H9 (cell line): ENCODE data around the gene DNAJC18. TPM values are rescaled to one million over a fixed set of nuclear protein-coding genes. Genes with fewer than 3 reads are reported as not detected.

Source experiments
- DNase-seq: peaks from one replicate; pipeline ENCODE4 v3.0.0-alpha.2; 2017
- H2AFZ ChIP-seq: one replicate; pipeline ENCODE4 v1.6.1; 2013; ENCODE audit warnings: mild to moderate bottlenecking, low read length, control low read depth, moderate library complexity
- H2AK5ac ChIP-seq: 2 replicates; pipeline ENCODE4 v1.6.1; 2013; ENCODE audit warnings: low read length, control low read depth, mixed read lengths; ENCODE audit not compliant: insufficient read length
- H2BK120ac ChIP-seq: one replicate; pipeline ENCODE4 v1.6.1; 2013; ENCODE audit warnings: low read depth, mild to moderate bottlenecking, low read length, control low read depth, inconsistent platforms; ENCODE audit not compliant: poor library complexity, severe bottlenecking
- H2BK12ac ChIP-seq: 2 replicates; pipeline ENCODE4 v1.6.1; 2013; ENCODE audit warnings: low read length, control low read depth, mixed read lengths, low read depth; ENCODE audit not compliant: insufficient read length
- H2BK15ac ChIP-seq: 2 replicates; pipeline ENCODE4 v1.6.1; 2013; ENCODE audit warnings: low read depth, low read length, control low read depth
- H2BK20ac ChIP-seq: one replicate; pipeline ENCODE4 v1.6.1; 2013; ENCODE audit warnings: low read depth, mild to moderate bottlenecking, low read length, control low read depth, inconsistent platforms; ENCODE audit not compliant: poor library complexity, severe bottlenecking
- H2BK5ac ChIP-seq: 2 replicates; pipeline ENCODE4 v1.6.1; 2013; ENCODE audit warnings: low read length, control low read depth, mixed read lengths; ENCODE audit not compliant: insufficient read length
- H3K14ac ChIP-seq: 2 replicates; pipeline ENCODE4 v1.6.1; 2013; ENCODE audit warnings: low read length, control low read depth; ENCODE audit not compliant: insufficient read depth
- H3K18ac ChIP-seq: 2 replicates; pipeline ENCODE4 v1.6.1; 2013; ENCODE audit warnings: low read depth, mild to moderate bottlenecking, mixed read lengths, low read length, control low read depth; ENCODE audit not compliant: insufficient read length
- H3K23ac ChIP-seq: 2 replicates; pipeline ENCODE4 v1.6.1; 2013; ENCODE audit warnings: low read length, control low read depth, mixed read lengths, low read depth; ENCODE audit not compliant: insufficient read length
- H3K23me2 ChIP-seq: 2 replicates; pipeline ENCODE4 v1.6.1; 2013; ENCODE audit warnings: low read depth, mild to moderate bottlenecking, mixed read lengths, low read length, control low read depth; ENCODE audit not compliant: insufficient read length, poor library complexity, severe bottlenecking
- H3K27ac ChIP-seq: 2 replicates; pipeline ENCODE4 v1.5.1; 2013; ENCODE audit warnings: low read length, control low read depth, mixed read lengths, low read depth; ENCODE audit not compliant: insufficient read length
- H3K27me3 ChIP-seq: 2 replicates; pipeline ENCODE4 v1.6.1; 2013; ENCODE audit warnings: low read length, control low read depth, inconsistent platforms; ENCODE audit not compliant: insufficient read depth
- H3K4ac ChIP-seq: 2 replicates; pipeline ENCODE4 v1.6.1; 2013; ENCODE audit warnings: low read depth, mild to moderate bottlenecking, control low read depth, inconsistent platforms, low read length, moderate library complexity
- H3K4me1 ChIP-seq: 2 replicates; pipeline ENCODE4 v1.6.1; 2013; ENCODE audit warnings: low read length, control low read depth, inconsistent platforms; ENCODE audit not compliant: insufficient read depth
- H3K4me2 ChIP-seq: 2 replicates; pipeline ENCODE4 v1.6.1; 2013; ENCODE audit warnings: low read length, control low read depth, mixed read lengths; ENCODE audit not compliant: insufficient read length, insufficient read depth
- H3K56ac ChIP-seq: 2 replicates; pipeline ENCODE4 v1.6.1; 2013; ENCODE audit warnings: low read depth, mild to moderate bottlenecking, mixed read lengths, low read length, control low read depth; ENCODE audit not compliant: insufficient read length
- H3K79me1 ChIP-seq: 2 replicates; pipeline ENCODE4 v1.6.1; 2013; ENCODE audit warnings: low read depth, mild to moderate bottlenecking, moderate library complexity, low read length, control low read depth, inconsistent platforms; ENCODE audit not compliant: insufficient read depth, poor library complexity, severe bottlenecking
- H3K79me2 ChIP-seq: 2 replicates; pipeline ENCODE4 v1.6.1; 2013; ENCODE audit warnings: low read length, control low read depth, inconsistent platforms; ENCODE audit not compliant: insufficient read depth
- H3K9ac ChIP-seq: 2 replicates; pipeline ENCODE4 v1.6.1; 2013; ENCODE audit warnings: low read length, control low read depth, mixed read lengths; ENCODE audit not compliant: insufficient read length; ENCODE audit errors: extremely low read depth
- H3K9me3 ChIP-seq: one replicate; pipeline ENCODE4 v1.6.1; 2013; ENCODE audit warnings: low read depth, low read length, inconsistent platforms; ENCODE audit not compliant: control insufficient read depth
- H3T11ph ChIP-seq: one replicate; pipeline ENCODE4 v1.6.1; 2013; ENCODE audit warnings: mild to moderate bottlenecking, low read length, control low read depth, inconsistent platforms
- H4K20me1 ChIP-seq: one replicate; pipeline ENCODE4 v1.6.1; 2013; ENCODE audit not compliant: control insufficient read depth, insufficient read length, insufficient read depth
- H4K5ac ChIP-seq: 2 replicates; pipeline ENCODE4 v1.6.1; 2013; ENCODE audit warnings: low read depth, mild to moderate bottlenecking, mixed read lengths, low read length, control low read depth; ENCODE audit not compliant: insufficient read length
- H4K8ac ChIP-seq: replicated peaks from 2 replicates; pipeline ENCODE4 v1.6.1; 2013; ENCODE audit warnings: low read length, control low read depth, mixed read lengths, low read depth; ENCODE audit not compliant: insufficient read length
- H4K91ac ChIP-seq: 2 replicates; pipeline ENCODE4 v1.6.1; 2013; ENCODE audit warnings: low read depth, mild to moderate bottlenecking, moderate library complexity, mixed read lengths, low read length, control low read depth; ENCODE audit not compliant: insufficient read length
- H3K27ac Mint-ChIP-seq, 3 experiments: 2 replicates in 2 of 3; 3 replicates in 1 of 3; pipeline ENCODE4 v1.8.0; 2020 to 2021; ENCODE audit warnings: mixed read lengths in 3 of 3, mild to moderate bottlenecking in 1 of 3, moderate library complexity in 1 of 3
- H3K27me3 Mint-ChIP-seq: 2 replicates; pipeline ENCODE4 v1.8.0; 2021; ENCODE audit warnings: low read depth, mild to moderate bottlenecking, moderate library complexity, mixed read lengths
- H3K36me3 Mint-ChIP-seq, 3 experiments: 2 replicates in 2 of 3; 3 replicates in 1 of 3; pipeline ENCODE4 v1.8.0; 2020 to 2021; ENCODE audit warnings: low read depth in 3 of 3, mixed read lengths in 3 of 3; ENCODE audit not compliant: insufficient read depth in 1 of 3
- H3K4me1 Mint-ChIP-seq, 2 experiments: 2 replicates each; pipeline ENCODE4 v1.8.0; 2020; ENCODE audit warnings: mixed read lengths in 2 of 2
- H3K4me3 Mint-ChIP-seq, 2 experiments: 2 replicates in 1 of 2; 3 replicates in 1 of 2; pipeline ENCODE4 v1.8.0; 2020 to 2021; ENCODE audit warnings: mild to moderate bottlenecking in 2 of 2, mixed read lengths in 2 of 2, moderate library complexity in 1 of 2
- H3K9me3 Mint-ChIP-seq, 2 experiments: 2 replicates in 1 of 2; 3 replicates in 1 of 2; pipeline ENCODE4 v1.8.0; 2020; ENCODE audit warnings: mild to moderate bottlenecking in 2 of 2, mixed read lengths in 2 of 2, moderate library complexity in 1 of 2
- WGBS: extraction: QIAGEN DNeasy Blood & Tissue Kit; methylation state at CpG from one replicate; pipeline ENCODE4 v1.1.7; 2013; ENCODE audit warnings: missing lambda C conversion rate, low lambda C conversion rate, mixed read lengths; ENCODE audit not compliant: insufficient read length; ENCODE audit errors: extremely low coverage; 5-methylcytosine and 5-hydroxymethylcytosine counted together
- total RNA-seq: library from RNA; stranded (reverse); gene quantifications from 2 replicates; pipeline ENCODE4 v1.2.1, GENCODE V29; 2021
- TF ChIP-seq, protein P1 (sequence below): fragments of 200-600 bp; sonication (generic); conservative IDR thresholded peaks from 3 replicates; pipeline ENCODE4 v1.8.0; 2021; ENCODE audit warnings: antibody characterized with exemption, mild to moderate bottlenecking

DNAJC18 gene
- total RNA-seq, 1 experiment from 2014 or later = 26.5 TPM

DNA sequence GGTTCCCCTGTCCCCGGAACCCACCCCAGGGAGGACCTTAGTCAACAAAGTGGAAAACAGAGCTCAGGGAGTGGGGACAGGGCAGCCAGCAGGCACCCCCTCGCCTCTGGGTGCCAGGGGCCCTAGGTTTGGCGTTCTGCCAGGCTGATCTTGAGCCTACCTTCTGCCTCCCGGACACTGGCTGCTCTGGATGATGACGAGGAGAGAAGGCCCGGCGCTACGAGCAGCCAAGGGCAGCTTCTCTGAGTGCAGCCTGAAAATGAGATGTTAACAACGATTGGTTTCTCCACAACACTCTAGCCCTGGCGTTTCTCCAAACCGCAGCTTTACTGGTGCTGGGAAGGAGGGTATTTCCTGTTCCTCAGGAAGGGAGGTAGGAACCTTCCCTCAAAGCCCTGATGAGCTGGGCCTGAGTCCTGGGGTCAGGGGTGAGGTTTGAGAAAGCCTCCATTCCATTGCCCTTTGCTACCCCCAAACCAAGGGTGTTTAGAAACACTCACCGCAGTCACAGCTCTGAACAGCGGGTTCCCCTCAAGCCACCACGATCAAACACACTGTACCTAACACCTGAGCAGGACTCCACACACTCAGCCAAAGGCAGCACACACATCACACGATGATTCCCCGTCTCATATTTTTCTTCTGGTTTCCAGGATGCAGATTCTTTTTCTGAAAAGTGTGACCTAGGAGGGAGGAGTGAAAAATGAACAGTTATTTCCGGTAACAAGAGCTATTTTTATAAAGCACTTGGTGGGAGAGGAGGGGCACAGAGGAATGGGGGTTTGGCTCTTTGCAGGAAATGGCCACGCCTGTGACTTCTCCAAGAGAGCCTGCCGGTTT lies 42.9 kb upstream of the DNAJC18 start, which contains the start of gene STING1:
TSS of gene STING1 (minus strand) at position 709 of the 840 bp plus-strand sequence. CDS start 1,054 bp downstream, outside the sequence.
- no peak within 1 kb of the TSS for H3K4me3 Mint-ChIP-seq
- H3K4me2 ChIP-seq = no peak within 1 kb of the TSS
- no peak within 1 kb of the TSS for H2BK20ac ChIP-seq
- H4K91ac ChIP-seq = no peak within 1 kb of the TSS
- no peak within 1 kb of the TSS for H2BK15ac ChIP-seq
- no peak for DNase-seq
- H3K9ac ChIP-seq = no peak within 1 kb of the TSS
- H3K23ac ChIP-seq = no peak within 1 kb of the TSS
- no peak within 1 kb of the TSS for H2BK120ac ChIP-seq
- no peak within 1 kb of the TSS for H2BK12ac ChIP-seq
- no peak within 1 kb of the TSS for H3T11ph ChIP-seq
- no peaks in the 10 kb centered on the region for H3K23me2 ChIP-seq
- H3K27me3 Mint-ChIP-seq = peaks cover 2% of the 10 kb centered on the region; the same call in 1 of the 2 replicates
- no peak within 1 kb of the TSS for H2AK5ac ChIP-seq
- H2BK5ac ChIP-seq = no peak within 1 kb of the TSS
- H4K8ac ChIP-seq = no peak within 1 kb of the TSS
- peak within 1 kb of the TSS in 2 of 3 experiments; percentile 26 to 70; a peak in 5 of 7 replicates for H3K27ac Mint-ChIP-seq
- H3K4me1 Mint-ChIP-seq = peaks cover 14 to 36% of the 10 kb centered on the region in 2 experiments
- no peaks in the 10 kb centered on the region for H3K9me3 ChIP-seq
- H3K14ac ChIP-seq = no peak within 1 kb of the TSS
- no peaks in the 10 kb centered on the region for H3K36me3 Mint-ChIP-seq
- H3K27me3 ChIP-seq = no peaks in the 10 kb centered on the region
- no peak within 1 kb of the TSS for H2AFZ ChIP-seq
- no peak within 1 kb of the TSS for H3K4ac ChIP-seq
- H3K79me1 ChIP-seq = no peaks in the 10 kb centered on the region
- no peaks in the 10 kb centered on the region; the same call in 1 of the 2 replicates for H3K4me1 ChIP-seq
- no peak within 1 kb of the TSS for H3K18ac ChIP-seq
- no peak within 1 kb of the TSS for H3K56ac ChIP-seq
- H3K79me2 ChIP-seq = no peaks in the 10 kb centered on the region
- TF ChIP-seq, protein P1, sequence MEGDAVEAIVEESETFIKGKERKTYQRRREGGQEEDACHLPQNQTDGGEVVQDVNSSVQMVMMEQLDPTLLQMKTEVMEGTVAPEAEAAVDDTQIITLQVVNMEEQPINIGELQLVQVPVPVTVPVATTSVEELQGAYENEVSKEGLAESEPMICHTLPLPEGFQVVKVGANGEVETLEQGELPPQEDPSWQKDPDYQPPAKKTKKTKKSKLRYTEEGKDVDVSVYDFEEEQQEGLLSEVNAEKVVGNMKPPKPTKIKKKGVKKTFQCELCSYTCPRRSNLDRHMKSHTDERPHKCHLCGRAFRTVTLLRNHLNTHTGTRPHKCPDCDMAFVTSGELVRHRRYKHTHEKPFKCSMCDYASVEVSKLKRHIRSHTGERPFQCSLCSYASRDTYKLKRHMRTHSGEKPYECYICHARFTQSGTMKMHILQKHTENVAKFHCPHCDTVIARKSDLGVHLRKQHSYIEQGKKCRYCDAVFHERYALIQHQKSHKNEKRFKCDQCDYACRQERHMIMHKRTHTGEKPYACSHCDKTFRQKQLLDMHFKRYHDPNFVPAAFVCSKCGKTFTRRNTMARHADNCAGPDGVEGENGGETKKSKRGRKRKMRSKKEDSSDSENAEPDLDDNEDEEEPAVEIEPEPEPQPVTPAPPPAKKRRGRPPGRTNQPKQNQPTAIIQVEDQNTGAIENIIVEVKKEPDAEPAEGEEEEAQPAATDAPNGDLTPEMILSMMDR = no peak
- H3K9me3 Mint-ChIP-seq = no peaks in the 10 kb centered on the region
- no peak within 1 kb of the TSS for H3K27ac ChIP-seq
- H4K20me1 ChIP-seq = no peaks in the 10 kb centered on the region
- H4K5ac ChIP-seq = no peak within 1 kb of the TSS
- no CpG with 5 or more reads among the region's 19 CpGs for WGBS
